ENCODE results near the gene USP26. TPM values are rescaled to one million over a fixed set of nuclear protein-coding genes. Genes with fewer than 3 reads are reported as not detected.

The USP26 gene
- total and polyA plus RNA-seq, 2 donors (not counting 3 experiments of a cell fraction or from before 2014, with no cell fraction given): not detected

DNA sequence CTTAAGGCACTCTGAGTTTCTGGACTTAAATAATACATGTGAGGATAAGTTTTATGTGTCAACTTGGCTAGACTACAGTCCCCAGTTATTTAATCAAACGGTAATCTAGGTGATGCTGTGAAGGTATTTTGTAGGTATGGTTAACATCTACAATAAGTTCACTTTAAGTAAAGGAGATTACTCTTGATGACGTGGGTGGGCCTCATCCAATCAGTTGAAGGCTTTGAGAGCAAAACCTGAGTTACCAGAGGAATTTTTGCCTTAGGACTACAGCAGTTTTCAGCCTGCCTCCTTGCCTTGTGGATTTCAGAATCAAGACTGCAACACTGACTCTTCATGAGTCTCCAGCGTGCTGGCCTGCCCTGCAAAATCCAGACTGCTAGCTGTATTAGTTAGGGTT lies 78.7 kb downstream of the USP26 start:
- intact Hi-C loops (cut with micrococcal nuclease): no loop called here
- H4K20me1 ChIP-seq (replicated peaks; ENCODE audit: control insufficient read depth, extremely low read depth, insufficient read depth, low read length): no peaks in the 10 kb centered on the region
- H2AFZ ChIP-seq (ENCODE audit: low read depth, low read length): no peak overlapping the region

More for the DNA sequence above, 78.7 kb downstream of the USP26 start:
- TF ChIP-seq POLR2AphosphoS5 (IDR thresholded peaks at IDR 0.05; ENCODE audit: insufficient read depth, low read depth, low read length) (no peak), JUN (IDR thresholded peaks at IDR 0.05; ENCODE audit: borderline replicate concordance, insufficient read depth, insufficient read length, low read depth) (no peak), FOS (IDR thresholded peaks at IDR 0.05; ENCODE audit: borderline replicate concordance, insufficient read depth, low read length) (no peak), MYC (IDR thresholded peaks at IDR 0.05; ENCODE audit: low read depth, low read length) (no peak), EZH2 (IDR thresholded peaks at IDR 0.05; ENCODE audit: borderline replicate concordance, low read depth, low read length, severe bottlenecking) (no peak), GATA2 (IDR thresholded peaks at IDR 0.05; ENCODE audit: insufficient read depth, insufficient read length, low read depth, low read length) (no peak), MAX (IDR thresholded peaks at IDR 0.05; ENCODE audit: insufficient read depth, insufficient read length) (no peak), POLR2A (IDR thresholded peaks at IDR 0.05; ENCODE audit: low read depth, low read length) (no peak)
- TF ChIP-seq, protein P1, sequence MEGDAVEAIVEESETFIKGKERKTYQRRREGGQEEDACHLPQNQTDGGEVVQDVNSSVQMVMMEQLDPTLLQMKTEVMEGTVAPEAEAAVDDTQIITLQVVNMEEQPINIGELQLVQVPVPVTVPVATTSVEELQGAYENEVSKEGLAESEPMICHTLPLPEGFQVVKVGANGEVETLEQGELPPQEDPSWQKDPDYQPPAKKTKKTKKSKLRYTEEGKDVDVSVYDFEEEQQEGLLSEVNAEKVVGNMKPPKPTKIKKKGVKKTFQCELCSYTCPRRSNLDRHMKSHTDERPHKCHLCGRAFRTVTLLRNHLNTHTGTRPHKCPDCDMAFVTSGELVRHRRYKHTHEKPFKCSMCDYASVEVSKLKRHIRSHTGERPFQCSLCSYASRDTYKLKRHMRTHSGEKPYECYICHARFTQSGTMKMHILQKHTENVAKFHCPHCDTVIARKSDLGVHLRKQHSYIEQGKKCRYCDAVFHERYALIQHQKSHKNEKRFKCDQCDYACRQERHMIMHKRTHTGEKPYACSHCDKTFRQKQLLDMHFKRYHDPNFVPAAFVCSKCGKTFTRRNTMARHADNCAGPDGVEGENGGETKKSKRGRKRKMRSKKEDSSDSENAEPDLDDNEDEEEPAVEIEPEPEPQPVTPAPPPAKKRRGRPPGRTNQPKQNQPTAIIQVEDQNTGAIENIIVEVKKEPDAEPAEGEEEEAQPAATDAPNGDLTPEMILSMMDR (IDR thresholded peaks at IDR 0.05; ENCODE audit: extremely low read depth in 1 of 2, insufficient read depth in 1 of 2, low read depth in 1 of 2, low read length in 2 of 2): no peak
- FAIRE-seq (no peak), DNase-seq (ENCODE audit: low read depth, low spot score) (no peak)
- H3K4me3 ChIP-seq (replicated peaks in 1 of 3; ENCODE audit: insufficient read depth in 1 of 3, low read depth in 1 of 3, low read length in 3 of 3): no peak overlapping the region
- no peaks in the 10 kb centered on the region for H3K9me1 ChIP-seq (replicated peaks; ENCODE audit: control insufficient read depth, extremely low read depth, insufficient read depth, low read length)
- H3K36me3 ChIP-seq (ENCODE audit: control insufficient read depth in 2 of 2, extremely low read depth in 1 of 2, insufficient read depth in 2 of 2, low read length in 2 of 2): no peaks in the 10 kb centered on the region
- POLR2A ChIA-PET: no interaction called here
- no peak overlapping the region for H3K4me2 ChIP-seq (ENCODE audit: insufficient read depth, low read length)
- H3K27me3 ChIP-seq (ENCODE audit: control insufficient read depth in 2 of 2, insufficient read depth in 2 of 2, low read length in 2 of 2): no peaks in the 10 kb centered on the region
- H3K27ac ChIP-seq (ENCODE audit: insufficient read depth, low read depth, low read length): no peak overlapping the region
- CTCF ChIA-PET: no interaction called here
- no peaks in the 10 kb centered on the region for H3K9me3 ChIP-seq (replicated peaks; ENCODE audit: control insufficient read depth, insufficient read depth, low read length)
- H3K4me1 ChIP-seq (ENCODE audit: control insufficient read depth, extremely low read depth, insufficient read depth, low read length): no peaks in the 10 kb centered on the region
- no TSS peak for BruUV-seq (replicated peaks)
- no peaks in the 10 kb centered on the region for H3K79me2 ChIP-seq (ENCODE audit: control insufficient read depth, insufficient read depth, low read length)
- H3K9ac ChIP-seq (replicated peaks; ENCODE audit: extremely low read depth, insufficient read depth, low read length): no peak overlapping the region
- dilution Hi-C loops (cut with MboI; ENCODE audit: extremely low pct_ligation_motif_present, low sequenced_read_pairs): no loop called here
